ENCODE data around the gene NKAPL.

Gene NKAPL

DNA sequence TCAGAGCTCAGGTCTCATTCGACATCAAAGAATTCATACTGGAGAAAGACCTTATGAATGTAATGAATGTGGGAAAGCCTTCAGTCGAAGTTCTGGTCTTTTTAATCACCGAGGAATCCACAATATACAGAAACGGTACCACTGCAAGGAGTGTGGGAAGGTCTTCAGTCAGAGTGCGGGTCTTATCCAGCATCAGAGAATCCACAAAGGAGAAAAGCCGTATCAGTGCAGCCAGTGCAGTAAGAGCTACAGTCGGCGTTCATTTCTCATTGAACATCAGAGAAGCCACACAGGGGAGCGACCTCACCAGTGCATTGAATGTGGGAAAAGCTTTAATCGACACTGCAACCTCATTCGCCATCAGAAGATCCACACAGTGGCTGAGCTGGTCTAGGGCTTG lies 26.3 kb upstream of the NKAPL start:
- no peak for DNase-seq (ENCODE audit: low read depth)
- no peak overlapping the region for H3K4me3 ChIP-seq (ENCODE audit: low read length)
- TF ChIP-seq, protein P1, sequence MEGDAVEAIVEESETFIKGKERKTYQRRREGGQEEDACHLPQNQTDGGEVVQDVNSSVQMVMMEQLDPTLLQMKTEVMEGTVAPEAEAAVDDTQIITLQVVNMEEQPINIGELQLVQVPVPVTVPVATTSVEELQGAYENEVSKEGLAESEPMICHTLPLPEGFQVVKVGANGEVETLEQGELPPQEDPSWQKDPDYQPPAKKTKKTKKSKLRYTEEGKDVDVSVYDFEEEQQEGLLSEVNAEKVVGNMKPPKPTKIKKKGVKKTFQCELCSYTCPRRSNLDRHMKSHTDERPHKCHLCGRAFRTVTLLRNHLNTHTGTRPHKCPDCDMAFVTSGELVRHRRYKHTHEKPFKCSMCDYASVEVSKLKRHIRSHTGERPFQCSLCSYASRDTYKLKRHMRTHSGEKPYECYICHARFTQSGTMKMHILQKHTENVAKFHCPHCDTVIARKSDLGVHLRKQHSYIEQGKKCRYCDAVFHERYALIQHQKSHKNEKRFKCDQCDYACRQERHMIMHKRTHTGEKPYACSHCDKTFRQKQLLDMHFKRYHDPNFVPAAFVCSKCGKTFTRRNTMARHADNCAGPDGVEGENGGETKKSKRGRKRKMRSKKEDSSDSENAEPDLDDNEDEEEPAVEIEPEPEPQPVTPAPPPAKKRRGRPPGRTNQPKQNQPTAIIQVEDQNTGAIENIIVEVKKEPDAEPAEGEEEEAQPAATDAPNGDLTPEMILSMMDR (conservative IDR thresholded peaks at IDR 0.05; ENCODE audit: low read depth, low read length), result no peak

DNA sequence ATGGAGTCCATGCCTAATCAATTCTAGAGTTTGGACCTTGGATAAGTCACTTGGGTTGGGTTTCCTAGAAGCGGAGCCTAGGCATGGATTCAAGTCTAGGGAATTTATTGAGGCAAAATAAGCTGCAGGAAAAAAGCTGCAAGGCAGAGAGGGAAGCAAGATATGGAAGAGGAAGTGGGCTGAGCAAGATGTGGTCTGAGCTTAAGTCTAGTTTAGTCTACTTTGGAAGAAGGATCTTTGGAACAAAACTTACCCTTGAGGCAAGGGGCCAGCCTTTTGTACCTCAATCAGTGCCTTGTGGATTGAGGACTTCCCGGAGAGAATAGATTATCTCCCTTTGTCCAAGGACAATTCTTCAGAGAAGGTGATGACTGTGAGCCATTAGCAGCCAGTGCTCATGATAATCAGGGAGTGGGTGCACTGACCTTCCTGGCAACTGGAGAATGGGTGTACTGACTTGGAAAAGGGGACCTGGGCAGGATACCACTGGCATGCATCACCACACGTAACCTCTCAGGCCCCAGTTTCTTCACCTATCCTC lies 23.1 kb upstream of the NKAPL start:
- no peak overlapping the region for H3K4me3 ChIP-seq (ENCODE audit: low read length)
- no peak for DNase-seq (ENCODE audit: low read depth)
- TF ChIP-seq, protein P1 (conservative IDR thresholded peaks at IDR 0.05; ENCODE audit: low read depth, low read length), result no peak

DNA sequence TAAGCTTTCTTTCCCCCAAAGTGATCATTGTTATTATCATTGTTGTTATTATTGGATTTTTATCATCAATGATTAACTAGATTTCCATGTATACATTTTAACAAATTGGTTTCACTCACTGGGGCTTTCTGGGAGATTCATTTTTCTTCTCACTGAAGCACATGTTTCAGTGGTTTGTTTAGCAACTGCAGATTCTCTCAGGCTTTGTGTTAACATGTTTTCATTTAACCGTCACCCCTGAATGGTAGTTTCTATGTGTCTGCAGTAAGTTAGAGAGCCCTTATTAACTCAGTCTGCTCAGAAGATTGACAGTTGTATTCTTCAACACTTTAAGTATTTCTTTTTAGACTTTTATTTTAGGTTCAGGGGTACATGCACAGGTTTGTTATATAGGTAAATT lies 19.5 kb upstream of the NKAPL start:
- H3K4me3 ChIP-seq (ENCODE audit: low read length), result no peak overlapping the region
- TF ChIP-seq, protein P1 (conservative IDR thresholded peaks at IDR 0.05; ENCODE audit: low read depth, low read length), result no peak
- no peak for DNase-seq (ENCODE audit: low read depth)

GRCh38 chr6:28240471-28240870 lies 18.6 kb upstream of the NKAPL start:
- no peak overlapping the region for H3K4me3 ChIP-seq (ENCODE audit: low read length)
- DNase-seq (ENCODE audit: low read depth), result no peak
- TF ChIP-seq, protein P1 (conservative IDR thresholded peaks at IDR 0.05; ENCODE audit: low read depth, low read length), result no peak

DNA sequence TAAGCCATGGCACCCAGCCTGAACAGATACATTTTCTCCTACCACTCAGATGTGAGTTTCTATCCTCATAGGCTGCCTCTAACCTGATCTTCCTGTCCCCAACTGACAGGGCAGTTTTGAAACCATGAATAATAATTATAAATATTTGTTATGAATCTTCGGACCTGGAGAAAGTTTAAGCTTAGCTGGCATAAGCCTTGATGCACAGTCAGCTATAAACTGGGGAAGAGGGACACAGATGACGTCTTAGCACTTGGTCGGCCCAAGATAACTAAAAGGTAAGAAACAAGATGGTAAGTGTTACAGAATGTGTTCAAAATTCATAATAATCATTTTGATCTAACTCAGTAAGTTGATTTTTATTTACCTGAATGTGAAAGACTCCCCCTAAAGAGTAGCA lies 15.2 kb upstream of the NKAPL start:
- H3K4me3 ChIP-seq (ENCODE audit: low read length), result no peak overlapping the region
- TF ChIP-seq, protein P1 (conservative IDR thresholded peaks at IDR 0.05; ENCODE audit: low read depth, low read length), result no peak
- no peak for DNase-seq (ENCODE audit: low read depth)

- TF ChIP-seq, protein P1 (conservative IDR thresholded peaks at IDR 0.05; ENCODE audit: low read depth, low read length), result no peak
- DNase-seq (ENCODE audit: low read depth), result no peak
- no peak overlapping the region for H3K4me3 ChIP-seq (ENCODE audit: low read length)
Measured at GRCh38 chr6:28245206-28245941, 13.7 kb upstream of the NKAPL start.

DNA sequence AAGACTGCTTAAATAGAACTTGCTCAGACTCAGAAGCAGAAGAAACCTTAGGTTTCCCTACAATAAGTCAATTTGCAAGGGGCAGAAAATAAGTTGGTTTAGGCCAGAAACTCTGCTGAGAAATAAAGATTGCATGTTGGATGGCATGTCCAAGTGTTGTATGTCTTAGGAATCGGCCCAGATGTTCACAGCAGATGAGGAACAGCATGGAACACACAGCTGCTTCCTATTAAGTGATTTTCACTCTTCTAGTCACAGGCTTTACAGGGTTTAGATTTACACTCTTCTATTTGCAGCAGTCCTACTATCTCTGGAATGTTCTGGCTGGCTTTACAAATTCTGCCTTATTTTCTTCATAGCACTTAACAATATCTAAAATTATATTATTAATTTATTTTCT lies 10.2 kb upstream of the NKAPL start:
- no peak overlapping the region for H3K4me3 ChIP-seq (ENCODE audit: low read length)
- TF ChIP-seq, protein P1 (conservative IDR thresholded peaks at IDR 0.05; ENCODE audit: low read depth, low read length), result no peak
- DNase-seq (ENCODE audit: low read depth), result no peak

Data from retinal pigment epithelial cell (primary cell).